ENCODE results near the gene DNAJB9.

DNAJB9 gene

DNA sequence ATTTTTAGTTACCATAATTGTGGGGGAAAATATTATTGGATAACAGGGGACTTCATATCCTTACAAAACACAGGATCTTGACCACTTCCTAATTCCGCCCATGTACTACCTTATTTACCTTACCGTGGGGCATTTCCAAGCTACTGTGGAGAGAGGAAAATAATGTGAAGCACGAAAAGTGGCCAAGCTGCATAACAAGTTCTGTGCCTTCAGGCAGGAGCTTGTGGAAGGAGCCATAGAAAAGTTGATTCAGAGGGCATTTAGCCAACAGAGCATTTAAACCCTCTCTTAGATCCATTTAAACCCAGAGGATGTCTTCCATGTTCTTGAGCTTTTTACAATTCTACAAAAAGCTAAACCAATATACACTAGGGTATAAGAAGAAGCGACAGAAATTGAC is 41.6 kb downstream of the DNAJB9 start:
- DNase-seq, result no peak

DNA sequence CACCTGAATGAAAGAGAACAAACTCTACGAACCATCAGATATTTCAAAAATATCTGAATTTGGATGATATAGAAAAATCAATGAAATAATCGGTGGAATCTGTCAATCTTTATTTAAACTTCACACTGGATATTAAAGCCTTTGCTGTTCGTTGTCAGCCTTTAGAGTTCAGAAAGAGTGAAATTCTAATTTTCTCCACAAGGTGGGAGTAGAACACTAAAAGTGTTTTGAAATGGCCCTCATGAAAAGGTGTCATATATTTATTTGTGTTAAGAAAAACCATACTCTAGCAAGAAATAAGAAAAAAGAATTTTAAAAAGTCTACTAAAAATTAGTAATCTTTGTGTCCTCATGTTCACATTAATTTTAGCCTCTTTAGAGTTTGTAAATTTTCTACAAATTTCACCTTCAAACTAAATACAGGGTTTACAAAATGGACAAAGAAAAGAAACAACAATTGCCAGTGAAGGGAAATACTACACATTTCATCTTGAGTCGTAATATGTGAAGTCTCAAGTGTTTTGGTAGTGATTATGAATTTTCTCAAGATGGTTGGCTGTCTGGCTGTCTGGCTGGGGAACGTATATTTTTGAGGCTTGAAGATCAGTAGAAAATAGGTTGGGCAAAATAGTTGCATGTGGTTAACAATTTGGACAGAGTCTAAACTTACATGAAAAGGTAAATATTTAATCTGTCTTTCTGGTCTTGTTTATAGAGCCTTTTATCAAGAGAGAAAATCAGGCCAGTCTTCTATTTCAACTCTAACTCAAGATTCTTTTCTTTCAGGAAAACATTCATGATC is 43.7 kb downstream of the DNAJB9 start:
- DNase-seq, result no peak

- DNase-seq, result no peak
These were observed 44.3 kb downstream of the DNAJB9 start for GRCh38 chr7:108613949-108614381.

GRCh38 chr7:108614896-108615295 is 45.2 kb downstream of the DNAJB9 start:
- DNase-seq, result no peak

GRCh38 chr7:108618056-108618455 is 48.4 kb downstream of the DNAJB9 start:
- DNase-seq, result no peak

DNA sequence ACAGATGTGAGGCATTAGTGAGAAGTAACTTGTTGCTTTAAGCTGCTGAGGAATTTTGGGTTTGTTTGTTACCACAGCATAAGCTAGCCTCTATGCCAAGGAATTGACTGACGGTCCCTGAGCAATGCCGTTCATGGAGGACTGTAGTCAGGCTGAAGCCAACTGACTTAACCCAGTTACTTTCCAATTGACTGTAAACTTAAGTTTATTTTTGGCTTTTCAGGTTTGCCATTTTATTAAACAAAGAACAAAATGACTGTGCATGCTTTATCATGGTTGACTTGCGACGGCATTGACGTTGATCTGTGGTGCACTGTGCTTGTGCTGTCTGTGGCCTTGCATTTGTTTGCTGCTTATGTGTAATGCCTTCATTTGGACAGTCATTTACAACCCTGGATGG is 53.5 kb downstream of the DNAJB9 start:
- no peak for DNase-seq

All from activated CD4-positive, alpha-beta T cell treated with anti-CD3 and anti-CD28 coated beads for 4 hours (primary cell).